ENCODE data around the gene PTOV1.

DNA sequence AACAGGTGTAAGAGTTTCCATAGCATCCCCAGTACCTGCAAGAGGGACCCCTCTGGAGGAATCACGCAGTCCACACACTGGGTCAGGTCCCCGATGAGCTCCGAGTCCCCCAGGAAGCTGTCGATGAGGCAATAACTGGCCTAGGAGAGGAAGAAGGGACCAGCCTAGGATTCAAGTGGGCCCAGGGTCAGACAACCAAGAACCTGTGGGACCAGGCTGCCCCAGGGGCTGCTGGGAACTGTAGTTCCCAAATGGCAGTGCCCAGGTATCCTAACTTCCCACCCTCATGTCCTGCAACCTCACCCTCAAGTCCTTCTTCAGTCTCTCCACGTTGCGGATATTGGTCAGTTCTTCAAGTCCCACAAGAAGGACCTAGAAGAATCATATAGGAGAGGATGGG, 39.6 kb upstream of the PTOV1 start:
- TF ChIP-seq, protein P1, sequence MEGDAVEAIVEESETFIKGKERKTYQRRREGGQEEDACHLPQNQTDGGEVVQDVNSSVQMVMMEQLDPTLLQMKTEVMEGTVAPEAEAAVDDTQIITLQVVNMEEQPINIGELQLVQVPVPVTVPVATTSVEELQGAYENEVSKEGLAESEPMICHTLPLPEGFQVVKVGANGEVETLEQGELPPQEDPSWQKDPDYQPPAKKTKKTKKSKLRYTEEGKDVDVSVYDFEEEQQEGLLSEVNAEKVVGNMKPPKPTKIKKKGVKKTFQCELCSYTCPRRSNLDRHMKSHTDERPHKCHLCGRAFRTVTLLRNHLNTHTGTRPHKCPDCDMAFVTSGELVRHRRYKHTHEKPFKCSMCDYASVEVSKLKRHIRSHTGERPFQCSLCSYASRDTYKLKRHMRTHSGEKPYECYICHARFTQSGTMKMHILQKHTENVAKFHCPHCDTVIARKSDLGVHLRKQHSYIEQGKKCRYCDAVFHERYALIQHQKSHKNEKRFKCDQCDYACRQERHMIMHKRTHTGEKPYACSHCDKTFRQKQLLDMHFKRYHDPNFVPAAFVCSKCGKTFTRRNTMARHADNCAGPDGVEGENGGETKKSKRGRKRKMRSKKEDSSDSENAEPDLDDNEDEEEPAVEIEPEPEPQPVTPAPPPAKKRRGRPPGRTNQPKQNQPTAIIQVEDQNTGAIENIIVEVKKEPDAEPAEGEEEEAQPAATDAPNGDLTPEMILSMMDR (conservative IDR thresholded peaks at IDR 0.05; ENCODE audit: low read length), result no peak
- TF ChIP-seq EZH2phosphoT487 (IDR thresholded peaks at IDR 0.05; ENCODE audit: borderline replicate concordance, low read depth, low read length), result no peak
